GM13977 (cell line): ENCODE data around the gene ADCY10.
"Not testable (repeated sequence)": the region's sequence is repeated elsewhere in the genome, so short reads cannot be mapped to it uniquely, and the experiment has no call there.

Experiments used
- DNase-seq: peaks from one replicate; pipeline ENCODE4 v3.0.0; 2012; ENCODE audit warnings: low spot score
- in situ Hi-C: fragments of 300-500 bp; cut with MboI; formaldehyde crosslinking; loops from one replicate; pipeline ENCODE4 v1.12.0; 2022; ENCODE audit warnings: low sequenced_read_pairs, low pct_unique_long_range_greater_than_20kb, mixed read lengths, inconsistent platforms; ENCODE audit not compliant: unreplicated experiment
- TF ChIP-seq, protein P1 (sequence below): IDR thresholded peaks from 2 replicates; pipeline ENCODE4 v1.5.1; 2012; ENCODE audit warnings: mild to moderate bottlenecking, control low read depth; ENCODE audit not compliant: insufficient read depth; ENCODE audit errors: extremely low read depth, missing control alignments

The ADCY10 gene

GRCh38 chr1:167879508-167879907 lies 34.4 kb downstream of the ADCY10 start:
- in situ Hi-C loops: no loop called here
- TF ChIP-seq, protein P1, sequence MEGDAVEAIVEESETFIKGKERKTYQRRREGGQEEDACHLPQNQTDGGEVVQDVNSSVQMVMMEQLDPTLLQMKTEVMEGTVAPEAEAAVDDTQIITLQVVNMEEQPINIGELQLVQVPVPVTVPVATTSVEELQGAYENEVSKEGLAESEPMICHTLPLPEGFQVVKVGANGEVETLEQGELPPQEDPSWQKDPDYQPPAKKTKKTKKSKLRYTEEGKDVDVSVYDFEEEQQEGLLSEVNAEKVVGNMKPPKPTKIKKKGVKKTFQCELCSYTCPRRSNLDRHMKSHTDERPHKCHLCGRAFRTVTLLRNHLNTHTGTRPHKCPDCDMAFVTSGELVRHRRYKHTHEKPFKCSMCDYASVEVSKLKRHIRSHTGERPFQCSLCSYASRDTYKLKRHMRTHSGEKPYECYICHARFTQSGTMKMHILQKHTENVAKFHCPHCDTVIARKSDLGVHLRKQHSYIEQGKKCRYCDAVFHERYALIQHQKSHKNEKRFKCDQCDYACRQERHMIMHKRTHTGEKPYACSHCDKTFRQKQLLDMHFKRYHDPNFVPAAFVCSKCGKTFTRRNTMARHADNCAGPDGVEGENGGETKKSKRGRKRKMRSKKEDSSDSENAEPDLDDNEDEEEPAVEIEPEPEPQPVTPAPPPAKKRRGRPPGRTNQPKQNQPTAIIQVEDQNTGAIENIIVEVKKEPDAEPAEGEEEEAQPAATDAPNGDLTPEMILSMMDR: no peak
- DNase-seq: no peak

DNA sequence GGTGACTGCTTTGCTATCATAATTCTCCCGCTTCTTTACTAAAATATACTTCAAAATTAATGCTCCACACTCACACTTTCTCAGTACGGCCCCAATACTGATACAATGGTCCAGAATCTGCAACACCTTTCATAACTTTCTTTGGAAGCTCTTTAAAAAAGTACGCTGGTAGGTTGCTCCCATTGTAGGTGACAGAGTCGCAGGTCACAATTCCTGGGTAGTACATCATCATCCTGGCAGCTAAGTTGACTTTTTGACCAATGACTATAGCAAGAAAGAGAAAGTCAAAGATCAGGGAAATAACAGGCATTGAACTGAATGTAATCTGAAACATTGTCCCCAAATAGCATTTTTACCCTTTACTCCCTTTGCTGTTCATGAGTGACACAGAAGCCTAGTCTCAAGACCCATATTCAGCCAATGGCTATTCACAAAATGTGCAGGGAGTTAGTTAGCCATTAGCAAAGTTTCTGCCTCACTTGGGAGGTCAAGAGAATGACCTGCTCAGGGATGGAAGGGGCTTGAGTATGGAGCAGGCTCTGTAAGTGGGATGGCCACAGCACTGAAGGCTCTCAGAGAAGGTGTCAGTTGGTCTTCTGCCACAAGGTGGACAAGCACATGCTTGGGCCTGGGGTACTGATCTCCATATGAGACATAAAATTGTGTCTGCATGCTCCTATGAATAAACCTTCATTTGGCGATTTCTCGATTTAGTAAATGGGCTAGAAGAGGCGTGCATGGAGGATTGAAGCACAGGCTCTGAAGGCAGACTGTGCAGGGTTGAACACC lies 35.4 kb downstream of the ADCY10 start:
- TF ChIP-seq, protein P1: no peak
- DNase-seq: no peak
- in situ Hi-C loops: no loop called here

GRCh38 chr1:167876597-167877175 lies 37.2 kb downstream of the ADCY10 start:
- in situ Hi-C loops: no loop called here
- TF ChIP-seq, protein P1: no peak
- no peak for DNase-seq

DNA sequence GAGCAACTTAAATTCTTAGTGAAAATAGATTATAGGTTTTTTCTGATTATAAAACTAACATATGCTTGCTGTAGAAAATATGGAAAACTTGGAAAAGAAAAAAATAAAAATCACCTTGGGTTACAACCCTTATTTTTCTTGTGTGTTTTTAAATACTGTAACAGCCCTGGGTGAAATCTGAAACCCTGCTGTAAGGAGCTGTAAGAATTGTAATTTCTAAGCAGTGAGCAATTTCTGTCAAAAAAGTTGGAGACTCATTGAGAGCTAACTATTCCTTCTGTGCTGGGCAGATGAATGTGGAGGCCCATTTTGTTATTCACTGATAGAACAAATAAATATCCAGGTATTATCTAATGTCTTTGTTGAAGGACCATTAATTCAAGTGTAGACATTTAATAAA lies 42.6 kb downstream of the ADCY10 start:
- in situ Hi-C loops: no loop called here

DNA sequence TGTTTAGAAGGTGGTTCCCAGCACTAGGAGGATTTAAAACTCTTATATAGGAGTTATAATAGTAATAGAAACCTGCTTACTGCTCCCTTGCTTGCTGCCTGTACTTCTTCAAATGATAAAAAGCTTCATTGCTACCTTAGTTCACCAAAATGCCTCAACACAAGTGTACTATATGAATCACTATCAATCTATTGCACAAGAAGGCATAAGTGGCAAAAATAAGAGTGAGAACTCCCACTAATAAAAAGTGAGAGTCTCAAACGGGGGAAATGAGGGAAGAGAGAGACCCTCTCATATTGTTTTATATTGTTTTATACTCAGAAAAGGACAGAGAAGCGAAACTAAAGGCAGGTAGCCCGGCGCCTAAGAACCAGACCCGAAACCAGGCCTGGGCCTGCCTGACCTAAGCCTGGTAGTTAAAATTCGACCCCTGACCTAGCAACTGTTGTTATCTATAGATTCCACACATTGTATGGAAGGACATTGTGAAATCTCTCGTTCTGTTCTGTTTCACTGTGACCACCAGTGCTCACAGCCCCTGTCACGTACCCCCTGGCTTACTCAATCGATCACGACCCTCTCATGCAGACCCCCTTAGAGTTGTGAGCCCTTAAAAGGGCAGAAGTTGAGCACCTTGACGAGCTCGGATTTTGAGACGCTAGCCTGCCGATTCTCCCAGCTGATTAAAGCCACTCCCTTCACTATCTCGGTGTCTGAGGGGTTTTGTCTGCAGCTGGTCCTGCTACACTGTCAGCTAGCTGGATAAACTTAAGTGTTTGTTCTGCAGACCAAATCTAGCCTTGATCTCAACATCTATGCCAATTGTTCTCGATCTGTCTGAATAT lies 44.6 kb downstream of the ADCY10 start:
- in situ Hi-C loops, DNase-seq: not testable (repeated sequence)

More for the DNA sequence above, 42.6 kb downstream of the ADCY10 start:
- TF ChIP-seq, protein P1: no peak
- DNase-seq: no peak

DNA sequence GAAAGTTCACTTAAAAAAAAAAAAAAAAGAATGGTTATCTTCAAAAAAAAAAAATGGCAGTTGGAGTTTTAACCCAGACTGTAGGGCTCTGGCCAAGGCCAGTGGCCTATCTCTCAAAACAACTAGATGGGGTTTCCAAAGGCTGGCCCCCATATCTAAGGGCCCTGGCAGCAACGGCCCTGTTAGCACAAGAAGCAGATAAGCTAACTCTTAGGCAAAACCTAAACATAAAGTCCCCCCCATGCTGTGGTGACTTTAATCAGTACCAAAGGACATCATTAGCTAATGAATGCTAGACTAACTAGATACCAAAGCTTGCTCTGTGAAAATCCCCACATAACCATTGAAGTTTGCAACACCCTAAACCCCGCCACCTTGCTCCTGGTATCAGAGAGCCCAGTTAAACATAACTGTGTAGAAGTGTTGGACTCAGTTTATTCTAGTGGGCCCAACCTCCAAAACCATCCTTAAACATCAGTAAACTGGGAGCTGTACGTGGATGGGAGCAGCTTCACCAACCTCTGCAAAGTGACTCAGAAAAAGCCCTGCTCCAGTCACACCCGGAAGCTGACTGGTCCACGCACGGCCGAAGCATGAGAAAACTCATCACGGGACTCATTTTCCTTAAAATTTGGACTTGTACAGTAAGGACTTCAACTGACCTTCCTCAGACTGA lies 47.1 kb downstream of the ADCY10 start:
- DNase-seq, in situ Hi-C loops: not testable (repeated sequence)

GRCh38 chr1:167866326-167866725 lies 47.6 kb downstream of the ADCY10 start:
- in situ Hi-C loops, DNase-seq: not testable (repeated sequence)

- DNase-seq, in situ Hi-C loops: not testable (repeated sequence)
Observed at GRCh38 chr1:167865804-167866308, 48.1 kb downstream of the ADCY10 start.

- DNase-seq, in situ Hi-C loops: not testable (repeated sequence)
Observed at GRCh38 chr1:167865193-167865592, 48.7 kb downstream of the ADCY10 start.
